SW 1271 (cell line): ENCODE measurements around the gene GDF11.

Experiments used
- DNase-seq, 2 experiments: peaks; one replicate each; lab custom pipeline; 2025; lab: John Stamatoyannopoulos, UW

GDF11 gene

DNA sequence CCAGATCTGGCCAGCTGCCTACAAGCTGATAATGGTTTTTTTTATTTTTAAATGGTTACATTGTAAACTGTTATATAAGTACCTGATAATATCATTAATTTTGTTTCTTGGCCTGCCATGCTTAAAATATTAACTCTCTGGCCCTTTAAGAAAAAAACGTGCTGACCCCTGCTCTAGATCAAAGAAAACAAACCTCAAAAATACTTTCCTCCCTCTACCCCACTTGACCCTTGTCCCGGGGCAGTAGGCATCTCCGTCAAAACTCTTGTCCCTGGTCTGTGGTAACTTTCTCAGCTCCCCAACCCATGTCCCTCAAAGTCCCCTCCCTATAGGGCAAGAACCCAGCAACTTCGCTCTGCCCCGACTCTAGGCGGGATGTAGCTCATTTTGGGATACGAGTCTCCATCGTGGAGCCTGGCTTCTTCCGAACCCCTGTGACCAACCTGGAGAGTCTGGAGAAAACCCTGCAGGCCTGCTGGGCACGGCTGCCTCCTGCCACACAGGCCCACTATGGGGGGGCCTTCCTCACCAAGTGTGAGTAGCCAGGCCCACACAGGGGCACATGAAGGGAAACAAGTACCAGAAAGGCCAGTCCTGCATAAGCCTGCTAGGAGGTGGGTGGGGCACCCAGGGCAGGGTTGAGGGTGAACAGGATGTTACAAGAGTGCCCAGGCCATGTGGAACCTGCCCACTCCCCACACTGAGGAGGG lies 19.3 kb upstream of the GDF11 start:
- DNase-seq, result no peak

DNA sequence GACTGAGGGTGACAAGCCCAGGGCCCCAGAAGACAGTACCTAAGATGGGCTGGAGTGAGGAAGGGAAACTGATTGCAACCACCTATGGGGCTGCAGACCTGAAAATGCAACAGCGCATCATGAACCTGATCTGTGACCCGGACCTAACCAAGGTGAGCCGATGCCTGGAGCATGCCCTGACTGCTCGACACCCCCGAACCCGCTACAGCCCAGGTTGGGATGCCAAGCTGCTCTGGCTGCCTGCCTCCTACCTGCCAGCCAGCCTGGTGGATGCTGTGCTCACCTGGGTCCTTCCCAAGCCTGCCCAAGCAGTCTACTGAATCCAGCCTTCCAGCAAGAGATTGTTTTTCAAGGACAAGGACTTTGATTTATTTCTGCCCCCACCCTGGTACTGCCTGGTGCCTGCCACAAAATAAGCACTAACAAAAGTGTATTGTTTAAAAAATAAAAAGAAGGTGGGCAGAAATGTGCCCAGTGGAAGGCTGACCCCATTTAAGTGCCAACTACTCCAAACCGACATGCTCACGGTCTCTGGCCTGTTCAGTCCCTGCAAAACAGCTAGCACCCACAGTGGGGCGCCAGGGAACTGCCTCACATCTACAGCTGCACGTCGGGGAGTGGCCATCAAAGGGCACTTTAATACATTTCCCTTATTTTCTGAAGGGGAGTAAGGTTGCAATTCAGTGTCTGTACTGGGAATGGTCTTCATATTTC lies 18.5 kb upstream of the GDF11 start:
- DNase-seq, result peak in 1 of 2 experiments; percentile 72

DNA sequence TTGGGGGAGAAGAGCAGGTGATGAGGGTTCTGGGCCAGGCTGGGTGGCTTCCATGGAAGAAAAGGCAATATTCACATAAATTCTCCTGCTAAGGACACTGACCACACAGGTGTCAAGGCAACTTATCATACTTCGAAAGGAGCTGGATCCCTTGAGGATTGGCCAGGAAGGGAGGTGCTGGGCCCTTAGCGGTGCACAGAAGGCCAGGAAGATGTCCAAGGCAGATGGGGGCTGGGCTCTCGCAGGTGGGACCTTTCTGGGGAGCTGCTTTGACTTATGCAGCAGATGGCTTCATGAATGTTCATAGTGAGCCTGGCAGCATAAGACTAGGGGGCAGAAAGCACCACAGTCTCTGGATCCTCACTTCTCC lies 18.0 kb upstream of the GDF11 start:
- no peak for DNase-seq

DNA sequence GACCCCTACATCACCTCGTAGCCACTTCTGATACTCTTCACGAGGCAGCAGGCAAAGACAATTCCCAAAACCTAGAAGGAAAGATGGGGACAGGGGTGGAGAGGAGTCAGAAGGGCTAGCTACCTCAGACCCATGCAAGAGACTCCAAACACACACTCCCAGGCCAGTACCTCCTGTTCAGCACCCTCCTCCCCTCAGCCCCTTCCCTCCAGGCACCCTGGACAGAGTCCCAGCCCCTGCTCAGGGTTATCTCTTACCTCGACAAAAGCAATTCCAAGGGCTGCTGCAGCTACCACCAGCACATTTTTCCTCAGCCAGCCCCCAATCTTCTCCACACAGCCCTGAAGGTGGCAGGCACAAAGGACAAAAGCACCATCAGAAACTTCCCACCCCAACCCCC lies 17.4 kb upstream of the GDF11 start:
- DNase-seq, result no peak

DNA sequence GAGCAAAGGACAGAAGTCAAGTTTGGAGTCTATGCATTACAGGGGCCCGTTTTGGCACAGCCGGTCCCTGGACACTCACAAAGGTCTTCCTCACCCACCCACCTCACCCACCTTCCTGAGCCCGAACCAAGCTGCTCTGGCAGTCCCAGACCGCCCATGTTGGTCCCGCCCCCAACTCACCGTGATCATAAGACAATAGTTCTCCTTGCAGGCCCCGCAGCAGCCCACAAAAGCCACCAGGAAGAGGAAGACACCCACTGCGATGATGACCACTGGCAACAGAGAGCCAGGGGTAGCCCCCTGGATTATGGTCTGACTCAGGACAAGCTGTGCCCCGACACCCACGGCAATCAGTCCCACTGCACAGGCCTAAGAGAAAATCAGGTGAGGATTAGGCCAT lies 16.0 kb upstream of the GDF11 start:
- no peak for DNase-seq

DNA sequence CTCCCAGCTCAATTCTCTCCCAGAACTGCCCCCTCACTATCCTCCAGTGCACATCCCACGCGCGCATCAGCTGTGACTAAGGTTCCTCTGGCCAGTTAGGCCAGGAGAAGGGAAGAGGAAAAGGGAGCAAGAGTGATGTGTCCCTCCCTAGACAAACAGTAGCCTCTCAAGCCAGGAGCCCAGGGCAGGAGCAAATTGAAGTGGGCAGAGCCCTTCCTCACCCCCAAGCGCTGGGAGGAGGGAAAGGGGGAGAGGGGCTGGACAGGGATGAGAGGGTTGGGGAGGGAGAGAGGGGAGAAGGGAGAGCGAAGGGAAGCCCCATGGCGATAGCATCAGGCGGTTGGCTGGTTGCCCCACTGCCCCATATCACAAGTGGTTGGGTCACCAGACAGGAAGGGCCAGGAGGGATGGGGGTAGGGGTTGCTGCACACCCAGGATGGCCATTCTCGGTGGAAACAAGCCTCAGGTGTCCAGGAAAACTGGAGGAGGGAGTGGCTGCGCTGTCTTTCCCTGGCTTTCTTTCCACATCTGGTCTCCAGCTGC lies 15.2 kb upstream of the GDF11 start:
- DNase-seq, result no peak

DNA sequence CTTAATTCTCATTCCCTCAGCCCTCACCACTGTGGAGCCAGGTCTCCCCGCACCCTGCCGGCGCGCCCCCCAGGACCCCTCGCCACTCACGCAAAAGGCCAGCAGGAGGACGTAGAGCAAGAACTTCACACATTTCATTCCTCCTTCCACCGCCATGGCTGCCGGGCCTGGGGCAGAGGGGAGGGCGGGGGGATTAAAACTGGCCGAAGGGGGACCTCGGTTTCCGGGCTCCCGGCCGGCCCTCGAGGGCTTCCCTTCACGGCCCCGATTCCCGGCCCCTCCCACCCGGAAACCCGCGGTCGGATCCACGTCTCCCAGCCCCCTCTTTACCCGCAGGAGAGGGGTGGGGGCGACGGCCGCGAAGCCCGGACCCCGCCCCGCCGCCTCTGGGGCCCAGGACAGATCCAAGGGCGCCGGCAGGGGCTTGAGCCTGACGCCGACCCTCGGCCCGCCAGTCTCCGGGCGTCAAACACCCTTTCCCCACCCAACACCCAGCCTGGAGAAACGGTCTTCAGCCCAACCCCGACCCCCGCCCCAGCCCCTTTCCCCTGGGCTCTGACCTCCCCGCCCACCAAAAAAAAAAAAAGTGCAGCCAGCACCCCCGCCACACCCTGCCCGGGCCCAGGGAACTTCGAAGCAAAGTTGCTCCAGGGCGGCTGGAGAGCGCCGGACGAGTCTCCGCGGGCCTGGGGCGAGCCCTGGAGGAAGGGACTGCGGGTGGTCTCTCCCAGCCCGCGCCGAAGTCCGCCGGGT lies 14.6 kb upstream of the GDF11 start:
- peak in 1 of 2 experiments; percentile 38 for DNase-seq

DNA sequence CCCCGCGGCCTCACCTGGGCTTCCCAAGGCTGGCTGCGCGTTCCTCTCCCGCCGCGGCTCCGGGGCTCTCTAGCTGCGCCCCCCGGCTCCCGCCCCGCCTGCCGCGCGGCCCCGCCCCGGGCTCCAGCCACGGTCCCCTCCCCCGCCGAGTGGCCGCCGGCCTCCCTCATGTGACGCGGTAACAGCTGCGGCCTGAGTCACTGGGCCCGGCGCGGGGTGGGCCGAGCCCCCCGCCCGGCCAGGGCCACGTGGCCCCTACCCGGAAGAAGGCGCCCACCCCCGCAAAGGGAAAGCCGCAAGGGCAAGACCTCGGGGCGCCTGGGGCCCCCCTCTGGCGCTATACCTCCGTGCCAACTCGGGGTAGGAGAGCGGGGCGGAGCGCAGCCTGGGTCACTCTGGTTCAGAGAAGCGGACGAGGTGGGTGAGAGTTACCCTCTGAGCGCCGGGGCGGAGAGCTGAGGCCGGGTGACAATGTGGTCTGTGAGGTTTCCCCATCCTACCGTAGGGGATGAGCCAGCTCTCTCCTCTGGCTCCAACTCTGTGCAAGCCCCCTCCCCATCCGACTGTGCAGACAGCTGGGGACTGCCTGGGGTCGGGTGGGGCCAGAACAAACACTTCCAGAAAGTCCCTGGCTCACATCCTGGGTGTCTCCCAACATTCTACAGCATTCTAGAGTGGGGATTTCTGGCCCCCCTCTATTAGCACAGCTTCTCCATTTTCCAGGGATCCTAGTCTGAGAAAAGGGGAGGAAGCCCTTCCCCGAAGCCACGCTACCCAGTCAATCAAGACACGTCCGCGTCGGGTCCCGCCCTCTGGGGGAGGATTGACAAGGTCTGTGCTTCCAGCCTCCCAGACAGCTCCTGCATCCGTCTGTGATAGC lies 13.7 kb upstream of the GDF11 start, which contains the start of gene CD63:
TSS of gene CD63 (minus strand) at position 71 of the 880 bp plus-strand sequence. CDS start 668 bp downstream, outside the sequence.
- peak; percentile 88 to 94 for DNase-seq

DNA sequence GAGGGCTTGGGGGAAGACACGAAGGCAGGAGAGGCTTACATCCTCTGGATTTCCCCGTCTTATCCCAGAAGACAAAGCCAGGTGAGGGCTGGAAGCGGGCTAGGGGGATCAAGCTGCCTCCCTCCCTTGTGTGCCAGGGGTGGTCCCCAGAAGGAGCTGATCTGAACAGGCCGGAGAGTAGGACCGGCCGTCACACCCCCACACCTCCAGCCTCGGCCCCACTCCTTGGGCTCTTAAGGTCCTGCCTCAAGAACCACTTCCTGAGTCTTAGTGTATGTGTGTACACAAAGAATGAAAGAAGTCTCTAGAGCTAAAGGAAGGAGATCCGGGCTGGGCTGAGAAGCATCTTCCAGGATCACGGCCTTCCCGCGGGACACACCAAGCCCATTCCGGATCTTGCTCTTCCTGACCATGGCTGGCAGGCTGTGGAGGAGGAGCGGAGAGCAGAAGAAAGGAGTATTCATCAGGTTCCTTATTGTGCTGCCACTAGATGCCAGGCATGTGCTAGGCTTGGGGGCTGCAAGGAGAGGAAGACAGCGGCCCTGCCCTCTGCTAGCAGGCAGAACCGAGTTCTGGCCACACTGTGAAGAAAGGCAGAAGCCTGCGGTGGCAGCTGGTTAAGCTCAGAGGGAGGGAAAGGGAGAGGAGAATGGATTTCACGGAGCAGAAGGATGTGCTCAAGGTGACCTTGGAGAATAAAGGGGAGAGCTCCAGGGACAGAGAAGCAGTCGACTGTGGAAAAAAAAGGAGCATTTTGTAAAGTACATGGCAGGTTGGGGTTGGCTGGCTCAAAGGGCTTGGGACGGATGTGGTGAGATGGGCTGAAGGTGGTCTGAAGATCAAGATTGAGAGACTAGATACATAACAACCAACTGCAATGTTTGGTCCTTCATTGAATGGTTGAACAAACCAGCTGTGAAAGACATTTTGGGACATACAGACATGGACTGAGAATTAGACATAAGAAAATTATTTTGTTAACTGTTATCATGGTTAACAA lies 12.8 kb upstream of the GDF11 start:
- DNase-seq, result peak in 1 of 2 experiments; percentile 69

DNA sequence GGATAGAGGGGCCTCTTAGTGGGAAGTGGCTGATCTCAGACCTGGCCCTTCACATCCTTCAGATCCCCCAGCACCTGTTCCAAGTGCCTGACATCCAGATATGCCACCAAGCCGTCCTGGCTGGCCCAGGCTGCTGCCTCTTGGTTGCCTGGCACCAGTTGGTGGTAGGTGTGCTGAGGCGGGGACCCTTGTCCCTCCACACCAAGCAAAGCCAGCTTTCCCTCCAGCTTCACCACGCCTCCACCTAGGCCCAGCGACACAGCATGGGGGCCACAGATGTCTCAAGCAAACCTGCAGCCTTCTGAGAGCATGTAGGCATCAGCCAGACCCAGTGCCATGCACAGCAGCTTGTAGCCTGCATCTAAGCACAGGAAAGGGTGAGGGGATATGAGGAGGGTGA lies 10.6 kb upstream of the GDF11 start:
- DNase-seq, result no peak

DNA sequence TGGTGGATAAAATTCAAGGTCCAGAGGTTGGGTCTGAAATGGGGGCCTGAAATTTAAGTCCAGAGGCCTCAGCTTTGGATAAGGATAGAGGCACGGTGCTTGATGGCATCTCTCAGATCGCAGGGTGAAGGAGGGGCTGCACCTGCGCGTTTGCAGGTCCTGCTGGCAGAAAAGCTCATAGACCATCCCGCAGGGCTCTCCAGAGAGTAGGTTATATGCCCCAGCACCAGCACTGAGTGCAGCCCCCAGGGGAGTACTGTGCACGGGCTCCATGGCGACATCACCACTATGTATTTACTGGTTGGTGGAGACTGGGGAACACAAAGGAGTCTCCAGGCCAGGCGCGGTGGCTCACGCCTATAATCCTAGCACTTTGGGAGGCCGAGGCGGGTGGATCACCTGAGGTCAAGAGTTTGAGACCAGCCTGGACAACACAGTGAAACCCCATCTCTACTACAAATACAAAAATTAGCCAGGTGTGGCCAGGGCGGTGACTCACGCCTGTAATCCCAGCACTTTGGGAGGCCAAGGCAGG lies 9.8 kb upstream of the GDF11 start:
- no peak for DNase-seq

DNA sequence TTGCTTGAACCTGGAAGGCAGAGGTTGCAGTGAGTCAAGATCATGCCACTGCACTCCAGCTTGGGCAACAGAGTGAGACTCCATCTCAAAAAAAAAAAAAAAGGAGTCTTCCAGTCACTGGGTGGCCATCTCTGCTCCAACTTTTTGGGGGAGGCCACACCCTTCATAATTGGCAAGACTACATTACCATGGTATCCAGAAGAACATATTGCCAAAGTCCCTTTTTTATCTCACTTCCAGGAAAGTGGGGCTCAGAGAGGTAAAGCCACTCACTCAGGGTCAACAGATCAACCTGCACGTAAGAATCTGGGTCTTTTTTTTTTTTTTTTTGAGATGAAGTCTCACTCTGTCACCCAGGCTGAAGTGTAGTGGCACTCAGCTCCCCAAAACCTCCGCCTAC lies 9.1 kb upstream of the GDF11 start:
- DNase-seq, result no peak

DNA sequence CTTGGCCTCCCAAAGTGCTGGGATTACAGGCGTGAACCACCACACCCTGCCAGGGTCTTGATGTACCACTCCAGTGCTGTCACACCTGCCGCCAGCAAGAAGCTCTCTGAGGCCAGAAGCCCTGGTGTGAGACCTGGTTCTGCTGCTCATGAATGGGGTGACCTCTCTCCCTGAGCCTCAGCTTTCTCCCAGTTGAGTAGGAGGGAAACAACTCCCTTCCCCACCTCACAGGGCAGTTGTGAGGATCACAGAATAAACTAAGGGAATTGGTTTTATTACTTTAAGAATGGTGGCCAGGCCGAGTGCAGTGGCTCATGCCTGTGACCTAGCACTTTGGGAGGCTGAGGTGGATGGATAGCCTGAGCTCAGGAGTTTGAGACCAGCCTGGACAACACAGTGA lies 8.3 kb upstream of the GDF11 start:
- no peak for DNase-seq

DNA sequence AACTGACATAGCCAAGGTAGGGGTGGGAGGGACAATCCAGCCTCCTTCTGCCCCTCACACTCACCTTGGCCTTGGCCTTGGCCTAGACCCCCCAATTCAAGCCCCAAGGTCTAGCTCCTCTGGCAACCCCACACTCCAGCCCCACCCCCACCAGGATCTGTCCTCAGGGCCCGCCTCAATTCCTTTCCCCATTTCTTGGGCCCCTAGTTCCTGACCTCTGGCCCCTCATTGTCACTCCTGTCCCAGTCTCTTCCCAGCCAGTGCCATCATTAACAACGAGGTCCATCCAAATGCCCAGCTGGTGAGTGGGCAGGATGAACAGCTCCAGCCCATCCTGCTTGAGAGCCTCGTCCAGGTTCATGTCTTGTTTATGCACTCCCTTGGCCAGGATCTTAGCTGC lies 6.8 kb upstream of the GDF11 start:
- no peak for DNase-seq

DNA sequence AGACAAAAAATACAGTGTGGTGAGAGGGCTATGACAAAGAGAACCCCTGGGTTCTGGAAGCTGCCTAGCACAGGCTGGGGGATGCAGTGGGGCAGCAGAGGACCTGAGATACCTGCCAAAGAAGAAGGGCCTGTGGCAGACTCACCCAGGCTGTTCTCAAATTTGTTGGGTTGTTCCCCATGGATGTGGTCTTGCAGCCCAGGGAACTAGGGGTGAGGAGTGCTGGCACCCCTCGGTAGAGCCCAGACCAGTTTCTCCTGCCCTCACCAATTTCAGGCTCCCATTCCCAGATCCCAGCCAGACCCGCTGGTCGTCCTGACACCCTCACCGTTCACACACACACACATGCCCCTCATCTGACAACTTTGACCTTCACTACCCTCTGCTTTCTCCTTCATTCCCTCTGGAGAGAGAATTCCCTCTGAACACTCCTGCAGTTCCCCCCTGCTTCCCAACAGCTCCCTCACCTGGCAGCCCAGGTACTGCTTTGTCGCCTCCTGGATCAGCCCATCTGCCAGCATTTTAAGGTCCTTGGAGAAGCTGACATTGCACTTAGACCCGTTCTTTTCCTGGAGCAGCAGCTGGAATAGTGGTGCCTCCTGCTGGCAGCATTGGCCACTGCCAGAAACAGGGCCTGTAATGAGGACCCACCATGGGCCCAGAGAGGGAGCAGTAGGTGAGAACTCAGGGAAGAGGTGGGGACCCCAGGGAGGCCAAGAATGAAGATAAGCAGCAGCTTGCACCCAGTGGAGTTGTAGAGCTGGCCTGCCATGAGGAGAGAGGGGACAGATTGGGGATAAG lies 5.9 kb upstream of the GDF11 start:
- peak in 1 of 2 experiments; percentile 48 for DNase-seq

DNA sequence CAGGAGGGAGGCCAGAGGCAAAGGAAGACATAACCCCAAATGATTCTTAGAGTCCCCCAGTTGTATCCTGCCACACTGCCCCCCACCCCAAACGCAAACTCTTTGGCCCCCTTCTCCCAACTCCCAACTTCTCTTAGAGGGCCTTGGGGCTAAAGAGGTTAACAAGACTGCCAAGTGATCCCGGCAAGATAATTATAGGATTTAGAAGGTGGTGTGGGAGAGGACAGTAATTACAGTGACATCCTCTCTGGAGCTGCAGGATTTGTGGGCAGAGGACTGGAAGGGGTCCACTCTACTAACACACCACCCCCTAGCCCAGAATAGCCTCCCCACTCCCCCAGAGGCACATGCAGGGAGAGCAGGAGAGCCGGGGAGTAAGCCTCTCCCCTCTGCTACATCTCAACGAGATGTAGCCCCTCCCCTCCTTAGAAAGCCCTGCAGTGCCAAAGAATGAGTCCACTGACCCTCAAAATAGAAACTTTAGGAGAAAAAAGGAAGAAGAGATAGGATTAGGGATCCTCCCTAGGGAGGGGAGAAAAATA lies 5.3 kb upstream of the GDF11 start:
- no peak for DNase-seq

DNA sequence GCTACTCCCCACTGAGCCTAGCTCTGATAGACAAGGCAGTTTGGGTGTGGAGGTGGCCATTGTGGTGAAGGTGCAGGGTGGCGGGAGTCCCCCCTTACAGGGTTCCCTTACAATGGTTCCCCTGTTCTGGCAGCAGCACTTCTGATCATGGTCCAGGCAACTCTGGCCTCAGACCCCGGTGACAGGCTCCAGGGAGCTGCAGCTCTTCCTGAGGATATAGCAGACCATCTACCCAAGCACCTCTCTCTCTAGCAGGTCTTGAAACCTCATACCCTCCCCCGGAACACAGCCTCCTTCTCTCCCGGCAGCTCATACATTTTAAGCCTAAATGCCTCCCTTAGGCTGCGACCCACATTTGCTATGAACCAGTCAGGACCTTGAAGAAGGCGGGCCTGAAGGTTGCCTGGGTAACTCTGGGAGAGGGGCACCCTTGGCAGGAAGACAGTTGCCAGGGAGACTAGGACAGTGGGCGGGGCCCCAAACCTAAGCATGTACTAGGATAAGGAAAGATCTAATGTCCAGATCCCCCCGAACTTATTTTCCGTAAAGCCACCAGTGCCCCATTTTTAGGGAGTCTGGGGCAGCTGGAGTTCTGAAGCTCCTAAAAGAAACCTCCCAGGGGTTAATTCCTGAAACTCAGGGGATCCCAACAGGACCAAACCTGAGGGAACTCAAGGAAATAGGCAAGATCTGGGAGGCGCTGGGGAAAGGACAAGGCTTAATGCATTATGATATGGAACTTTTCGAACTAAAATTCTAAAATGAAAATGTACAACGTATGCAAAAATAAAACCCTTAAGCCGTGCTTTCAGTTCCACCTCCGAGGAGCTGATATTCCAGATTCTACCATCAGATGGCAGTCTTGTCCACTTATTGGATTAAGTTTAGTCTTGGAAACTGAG lies 4.5 kb upstream of the GDF11 start:
- DNase-seq, result peak; percentile 53 to 81

DNA sequence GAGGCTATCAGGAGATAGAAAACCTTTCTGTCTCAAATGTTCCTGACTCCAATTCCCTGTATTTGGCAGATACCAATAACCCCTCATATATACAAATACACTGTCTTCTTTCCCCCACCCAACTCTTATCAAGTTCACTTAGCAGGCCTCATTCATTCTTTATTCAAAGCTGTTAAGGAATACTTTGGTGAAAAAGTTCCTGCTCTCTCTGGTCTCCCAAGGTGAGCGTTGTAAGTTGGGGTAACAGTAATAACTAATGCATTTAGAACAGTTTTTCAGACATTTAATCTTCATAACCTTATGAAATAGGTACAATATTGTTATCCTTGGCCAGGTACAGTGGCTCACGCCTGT lies 3.9 kb upstream of the GDF11 start:
- no peak for DNase-seq
